Renal pelvis (tissue), 4 donors: ENCODE data around the gene TPCN2. TPM values are rescaled to one million over a fixed set of nuclear protein-coding genes. Genes with fewer than 3 reads are reported as not detected.
"Not testable (repeated sequence)": the region's sequence is repeated elsewhere in the genome, so short reads cannot be mapped to it uniquely, and the experiment has no call there.

Experiments used
- DNase-seq: peaks from one replicate; pipeline ENCODE4 v3.0.0-alpha.2; 2013
- polyA plus RNA-seq, 3 donors: library from polyadenylated mRNA; unstranded; fragments of 120-200 nt; gene quantifications; one replicate each; pipeline ENCODE4 v1.2.1, GENCODE V29; 2013; ENCODE audit not compliant: insufficient read length in 3 of 3

Gene TPCN2
- polyA plus RNA-seq, 3 donors = 14.7 to 23.0 (median 18.7) TPM

- DNase-seq = no peak
These were observed 95.8 kb downstream of the TPCN2 start for GRCh38 chr11:69144316-69145049.

DNA sequence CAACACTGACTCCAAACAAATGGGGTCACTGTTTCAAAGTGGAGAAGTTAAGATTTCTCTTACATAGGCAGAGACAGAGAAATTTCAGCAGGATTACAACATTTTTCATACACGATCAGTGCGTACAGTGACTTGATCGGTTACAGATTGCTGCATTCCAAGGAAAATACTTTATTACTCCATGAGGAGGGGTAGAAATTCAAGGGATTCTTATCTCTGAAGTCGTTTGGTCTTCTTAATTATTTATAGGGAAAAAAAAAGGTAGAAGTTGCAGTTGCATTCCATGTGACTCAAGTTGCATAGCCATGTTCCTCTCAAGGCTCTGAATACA, 96.3 kb downstream of the TPCN2 start:
- no peak for DNase-seq

DNA sequence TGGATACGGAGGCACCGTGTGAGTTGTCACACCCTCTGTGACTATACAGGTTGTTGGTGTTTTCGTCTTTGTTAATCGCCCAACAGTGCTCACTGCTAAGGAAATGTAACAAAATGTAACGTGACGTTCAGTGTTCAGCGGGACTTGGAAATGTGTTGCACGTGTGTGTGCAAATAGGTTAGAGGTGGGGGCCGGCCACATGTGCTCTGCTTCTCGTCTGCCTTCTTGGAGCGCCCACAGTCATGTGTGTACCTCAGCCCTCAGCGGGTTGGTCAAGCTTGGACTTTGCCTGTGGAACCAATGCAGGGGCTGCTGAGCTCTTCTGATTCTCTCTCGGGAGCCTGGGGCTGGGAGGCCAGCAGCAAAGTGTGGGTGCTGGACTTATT, 99.6 kb downstream of the TPCN2 start:
- no peak for DNase-seq

DNA sequence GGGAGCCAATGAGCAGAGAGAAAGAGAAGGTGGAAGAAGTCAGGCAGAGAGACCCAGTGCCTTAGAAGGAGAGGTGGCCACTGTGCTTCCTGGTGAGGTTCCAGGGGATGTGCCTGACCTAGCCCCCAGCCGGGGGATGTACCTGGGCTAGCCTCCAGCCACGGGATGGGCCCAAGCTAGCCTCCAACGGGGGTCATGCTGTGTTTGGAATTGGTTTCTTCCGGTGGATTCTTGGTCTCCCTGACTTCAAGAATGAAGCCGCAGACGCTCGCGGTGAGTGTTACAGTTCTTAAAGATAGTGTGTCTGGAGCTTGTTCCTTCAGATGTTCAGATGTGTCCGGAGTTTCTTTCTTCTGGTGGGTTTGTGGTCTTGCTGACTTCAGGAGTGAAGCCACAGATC, 100.1 kb downstream of the TPCN2 start:
- no peak for DNase-seq

GRCh38 chr11:69149338-69150045, 100.8 kb downstream of the TPCN2 start:
- not testable (repeated sequence) for DNase-seq

GRCh38 chr11:69150175-69150574, 101.4 kb downstream of the TPCN2 start:
- no peak for DNase-seq

- DNase-seq = no peak
These were observed 103.1 kb downstream of the TPCN2 start for GRCh38 chr11:69151836-69152235.

- no peak for DNase-seq
These were observed 104.1 kb downstream of the TPCN2 start for GRCh38 chr11:69152733-69153421.

GRCh38 chr11:69153661-69154060, 104.9 kb downstream of the TPCN2 start:
- DNase-seq = no peak

DNA sequence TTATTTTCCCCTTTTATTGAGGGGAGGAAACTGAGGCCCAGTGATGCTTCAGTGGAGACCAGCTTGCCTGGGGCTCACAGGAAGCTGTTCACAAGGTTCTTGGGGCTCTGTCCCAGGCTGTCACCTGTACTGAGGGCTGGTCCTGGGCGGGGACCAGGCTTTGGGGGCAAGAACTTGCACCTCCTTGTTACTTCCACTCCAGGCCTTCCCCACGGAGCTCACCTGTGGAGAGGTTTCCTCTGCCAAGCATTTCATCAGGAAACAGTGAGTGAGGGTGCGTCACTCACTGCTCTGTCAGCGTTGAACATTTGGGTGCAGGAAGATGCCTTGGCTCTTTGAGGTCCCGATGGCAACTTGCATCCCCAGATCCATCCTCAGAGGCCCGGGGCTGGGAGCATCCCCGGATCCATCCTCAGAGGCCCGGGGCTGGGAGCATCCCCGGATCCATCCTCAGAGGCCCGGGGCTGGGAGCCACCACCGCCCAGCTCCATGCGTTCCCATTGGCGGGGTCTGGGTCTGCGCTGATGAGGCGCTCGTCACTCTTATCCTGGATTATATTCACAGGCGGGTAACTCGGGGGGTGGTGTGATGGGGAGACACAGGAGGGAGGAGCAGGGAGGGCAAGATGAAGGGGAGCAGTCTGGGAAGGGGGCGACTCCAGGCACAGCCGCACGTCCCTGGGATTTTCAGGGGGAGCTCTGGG, 105.6 kb downstream of the TPCN2 start:
- DNase-seq = no peak

DNA sequence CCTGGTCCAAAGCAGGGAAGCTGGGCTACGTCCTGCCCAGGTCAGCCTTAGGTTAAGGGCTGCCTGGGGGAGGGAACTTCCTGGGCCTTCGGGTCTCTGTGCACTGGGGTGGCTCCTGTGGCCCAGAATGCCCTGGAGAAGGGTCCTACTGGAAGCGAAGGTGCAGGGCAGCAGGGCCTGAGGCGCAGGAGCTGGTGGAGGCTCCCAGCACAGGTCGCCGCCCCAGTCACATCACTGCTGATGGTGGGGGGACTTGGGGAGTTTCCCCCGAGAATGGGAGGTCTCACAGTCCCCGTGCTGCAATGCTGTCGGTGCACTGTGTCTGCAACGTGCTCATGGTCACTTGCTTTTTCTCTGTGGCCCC, 106.2 kb downstream of the TPCN2 start:
- DNase-seq = no peak

DNA sequence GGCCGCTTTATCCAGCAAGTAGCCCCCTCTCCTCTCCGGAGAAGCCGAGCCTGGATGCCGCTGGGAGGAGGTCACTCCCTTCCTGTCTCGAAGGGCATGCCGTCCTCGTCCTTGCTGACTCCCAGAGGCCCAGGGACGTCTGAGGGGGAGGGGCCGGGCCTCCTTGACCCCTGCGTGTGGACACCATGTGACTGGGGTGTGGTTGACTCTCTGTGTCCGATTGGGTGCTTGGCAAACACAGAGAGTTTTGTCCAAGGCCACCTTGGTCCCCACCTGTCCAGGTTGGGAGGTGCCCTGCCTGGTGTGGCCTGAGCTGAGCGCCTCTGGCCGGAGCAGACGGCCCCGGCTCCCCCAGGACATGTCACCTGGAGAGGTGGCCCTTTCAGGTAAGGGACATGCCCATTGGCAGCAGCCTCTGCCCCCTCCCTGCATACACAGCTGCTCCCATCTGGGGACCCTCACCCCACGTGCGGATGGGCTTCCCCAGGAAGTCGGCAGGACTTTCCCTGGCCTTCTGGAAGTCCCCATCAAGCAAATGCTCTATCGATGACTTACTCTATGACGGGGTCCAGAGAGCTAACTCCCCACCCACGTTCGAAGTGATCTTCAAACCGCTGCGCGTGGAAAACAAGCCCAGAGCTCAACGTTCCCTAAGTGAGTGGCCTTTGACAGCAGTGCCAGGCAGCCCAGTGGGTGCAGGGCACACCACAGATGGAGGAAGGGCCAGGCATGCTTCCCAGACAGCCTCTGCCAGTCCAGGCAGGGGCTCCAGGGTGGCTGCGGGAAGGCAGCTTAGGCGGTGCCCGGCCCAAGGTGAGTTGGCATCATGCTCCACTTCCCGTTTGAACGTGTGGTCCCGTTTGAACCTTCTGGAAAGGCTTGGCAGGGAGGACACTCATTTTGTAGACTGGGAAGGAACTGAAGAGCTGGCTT, 106.8 kb downstream of the TPCN2 start, which contains the start of gene SMIM38:
Gene SMIM38 (plus strand): TSS at position 634 of the 933 bp plus-strand sequence. CDS start 1,912 bp downstream, outside the sequence.
- no peak for DNase-seq

- DNase-seq = no peak
These were observed 107.5 kb downstream of the TPCN2 start for GRCh38 chr11:69156235-69156639.

DNA sequence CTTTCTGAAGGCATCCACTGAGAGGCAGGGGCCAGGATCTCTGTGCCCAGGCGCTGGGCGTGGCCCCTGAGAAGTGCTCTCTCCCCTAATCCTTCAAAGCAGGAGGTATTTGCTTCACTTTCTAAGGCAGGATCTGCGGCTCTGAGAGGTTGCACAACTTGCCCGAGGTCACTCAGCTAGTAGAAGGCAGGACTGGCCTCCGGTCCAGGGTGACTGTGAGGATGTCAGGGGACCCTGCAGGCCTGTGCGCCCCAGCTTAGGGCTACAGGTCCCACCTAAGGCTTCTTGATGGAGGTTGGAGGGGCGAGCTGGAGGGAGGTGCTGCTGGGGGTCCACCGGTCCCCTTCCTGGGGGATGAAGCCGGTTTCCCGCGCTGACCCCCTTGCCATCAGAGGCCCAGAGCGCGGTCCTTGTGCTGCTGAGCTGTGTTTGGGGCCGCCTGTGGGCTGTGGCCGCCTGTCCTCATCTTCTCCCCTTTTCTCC, 108.0 kb downstream of the TPCN2 start:
- DNase-seq = no peak

- peak; percentile 76 for DNase-seq
These were observed 108.6 kb downstream of the TPCN2 start for GRCh38 chr11:69157156-69157821.

- DNase-seq = no peak
These were observed 109.1 kb downstream of the TPCN2 start for GRCh38 chr11:69157822-69158231.

DNA sequence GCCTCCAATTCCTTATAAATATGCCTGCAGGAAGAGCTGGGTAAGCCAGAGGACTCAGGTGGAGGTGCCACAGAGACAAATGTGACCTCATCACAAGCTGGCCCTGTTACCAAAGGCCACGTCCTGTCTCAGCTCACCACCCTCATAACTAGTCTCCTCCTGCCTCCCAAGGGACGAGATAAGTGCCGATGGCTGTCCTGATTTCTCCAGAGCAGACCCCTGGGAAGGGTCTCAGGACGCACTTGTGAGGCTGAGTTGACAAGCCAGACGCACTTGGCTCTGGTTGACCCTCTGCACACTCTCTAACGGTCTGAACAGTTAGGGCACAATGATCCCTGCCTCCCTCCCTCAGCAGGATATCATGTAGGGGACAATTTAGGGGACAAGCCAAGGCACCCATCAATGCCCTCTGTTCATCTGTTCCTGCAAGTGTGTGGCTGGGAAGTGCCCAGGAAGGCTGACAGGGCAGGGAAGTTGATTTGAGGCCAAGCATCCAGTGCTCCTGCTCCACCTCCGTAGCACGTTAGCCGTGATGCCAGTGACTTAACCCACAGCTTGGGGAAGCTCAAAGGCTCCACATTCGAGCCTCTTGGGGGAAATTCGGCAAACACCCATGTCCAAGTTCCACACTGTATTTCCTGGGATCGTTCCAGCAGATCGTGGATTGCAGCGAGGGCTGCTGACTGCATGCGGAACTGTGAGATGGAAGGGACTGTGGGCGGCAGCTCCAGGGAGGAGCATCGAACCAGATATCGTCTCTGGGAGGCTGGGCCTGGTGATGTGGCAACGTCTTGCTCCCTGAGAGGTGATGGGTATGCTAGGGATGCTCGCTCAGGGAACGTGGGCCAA, 109.8 kb downstream of the TPCN2 start:
- no peak for DNase-seq

GRCh38 chr11:69159150-69159852, 110.6 kb downstream of the TPCN2 start:
- DNase-seq = peak; percentile 31
